ENCODE results near the gene SRSF10.

Gene SRSF10

GRCh38 chr1:23958810-23959460 is 21.2 kb downstream of the SRSF10 start (continued):
- no peak for TF ChIP-seq TSHZ1 (tag by site-specific recombination; IDR thresholded peaks at IDR 0.05; ENCODE audit: borderline replicate concordance)
- peak; percentile 93 for TF ChIP-seq ZNF398 (tag by site-specific recombination; IDR thresholded peaks at IDR 0.05)
- peak; percentile 76; the same call in 1 of the 2 replicates for TF ChIP-seq KLF8 (tag by site-specific recombination; IDR thresholded peaks at IDR 0.05)
- no peak for TF ChIP-seq ZNF514 (tag by site-specific recombination; IDR thresholded peaks at IDR 0.05)
- no peak for TF ChIP-seq ZBTB49 (tag by site-specific recombination; IDR thresholded peaks at IDR 0.05; ENCODE audit: low read depth)
- no peak for TF ChIP-seq PRDM6 (tag by site-specific recombination; IDR thresholded peaks at IDR 0.05)
- peak; percentile 91 for TF ChIP-seq ZNF692 (tag by site-specific recombination; IDR thresholded peaks at IDR 0.05)
- no peak; the same call in 1 of the 2 replicates for TF ChIP-seq BCL11B (tag by site-specific recombination; IDR thresholded peaks at IDR 0.05; ENCODE audit: low read depth)
- no peak for TF ChIP-seq ZFP37 (tag by site-specific recombination; IDR thresholded peaks at IDR 0.05)
- no peak for TF ChIP-seq ZNF157 (tag by site-specific recombination; IDR thresholded peaks at IDR 0.05)
- TF ChIP-seq ZFP69B (tag by site-specific recombination; IDR thresholded peaks at IDR 0.05): peak; percentile 82
- no peak for TF ChIP-seq ZNF777 (tag by site-specific recombination; IDR thresholded peaks at IDR 0.05; ENCODE audit: borderline replicate concordance)
- TF ChIP-seq HOXA7 (CRISPR knock-in tag; IDR thresholded peaks at IDR 0.05; ENCODE audit: borderline replicate concordance): no peak
- TF ChIP-seq ZNF704 (tag by site-specific recombination; IDR thresholded peaks at IDR 0.05): no peak
- no peak; the same call in none of the 2 replicates for TF ChIP-seq ZNF629 (tag by site-specific recombination; IDR thresholded peaks at IDR 0.05)
- TF ChIP-seq ZNF571 (tag by site-specific recombination; IDR thresholded peaks at IDR 0.05): no peak
- TF ChIP-seq ZNF133 (tag by site-specific recombination; IDR thresholded peaks at IDR 0.05): no peak
- TF ChIP-seq ZNF585B (tag by site-specific recombination; IDR thresholded peaks at IDR 0.05): no peak
- TF ChIP-seq ELK4 (IDR thresholded peaks at IDR 0.05; ENCODE audit: borderline replicate concordance, low read depth, low read length): no peak
- no peak for TF ChIP-seq ZNF354C (tag by site-specific recombination; IDR thresholded peaks at IDR 0.05; ENCODE audit: borderline replicate concordance, low read depth)
- no peak for TF ChIP-seq ZNF175 (tag by site-specific recombination; IDR thresholded peaks at IDR 0.05)
- TF ChIP-seq ZNF311 (tag by site-specific recombination; IDR thresholded peaks at IDR 0.05; ENCODE audit: borderline replicate concordance): no peak
